Smooth muscle cell (in vitro differentiated cells): Measurements from ENCODE around the gene KANSL1. TPM values are rescaled to one million over a fixed set of nuclear protein-coding genes. Genes with fewer than 3 reads are reported as not detected.

ENCODE experiments used
- DNase-seq: peaks from one replicate; lab custom pipeline; 2025; ENCODE audit not compliant: unreplicated experiment; lab: John Stamatoyannopoulos, UW
- H2AFZ ChIP-seq: fragments of 200-600 bp; sonication (generic); 2 replicates; pipeline ENCODE4 v1.6.0; 2016; ENCODE audit warnings: antibody characterized with exemption, low read depth, mild to moderate bottlenecking
- H3F3A ChIP-seq: fragments of 200-600 bp; sonication (generic); 2 replicates; pipeline ENCODE4 v1.6.0; 2017; ENCODE audit warnings: antibody characterized with exemption, low read depth
- H3K27ac ChIP-seq: fragments of 200-600 bp; sonication (generic); 2 replicates; pipeline ENCODE4 v1.5.1; 2016; ENCODE audit warnings: low read depth, mild to moderate bottlenecking
- H3K27me3 ChIP-seq: fragments of 200-600 bp; sonication (generic); 2 replicates; pipeline ENCODE4 v1.6.1; 2016; ENCODE audit warnings: low read depth, mild to moderate bottlenecking
- H3K36me3 ChIP-seq: fragments of 200-600 bp; sonication (generic); 2 replicates; pipeline ENCODE4 v1.5.1; 2016; ENCODE audit warnings: low read depth
- H3K4me1 ChIP-seq: fragments of 200-600 bp; sonication (generic); 2 replicates; pipeline ENCODE4 v1.5.1; 2016; ENCODE audit warnings: low read depth
- H3K4me2 ChIP-seq: fragments of 200-600 bp; sonication (generic); 2 replicates; pipeline ENCODE4 v1.6.0; 2016; ENCODE audit warnings: mild to moderate bottlenecking
- H3K4me3 ChIP-seq: fragments of 200-600 bp; sonication (generic); 2 replicates; pipeline ENCODE4 v1.5.1; 2016; ENCODE audit warnings: mild to moderate bottlenecking
- H3K79me2 ChIP-seq: fragments of 200-600 bp; sonication (generic); 2 replicates; pipeline ENCODE4 v1.6.0; 2016; ENCODE audit warnings: low read depth, mild to moderate bottlenecking
- H3K9ac ChIP-seq: fragments of 200-600 bp; sonication (generic); 2 replicates; pipeline ENCODE4 v1.6.0; 2016; ENCODE audit warnings: low read depth
- H3K9me3 ChIP-seq: fragments of 200-600 bp; sonication (generic); replicated peaks from 2 replicates; pipeline ENCODE4 v1.5.1; 2016; ENCODE audit warnings: low read depth
- H4K20me1 ChIP-seq: fragments of 200-600 bp; sonication (generic); 2 replicates; pipeline ENCODE4 v1.6.0; 2016; ENCODE audit warnings: low read depth
- CTCF ChIP-seq: fragments of 200-600 bp; sonication (generic); IDR thresholded peaks from 2 replicates; pipeline ENCODE4 v1.5.1; 2017; ENCODE audit warnings: borderline replicate concordance, mild to moderate bottlenecking, antibody characterized with exemption; ENCODE audit not compliant: insufficient read depth, poor library complexity, severe bottlenecking
- WGBS: methylation state at CpG from one replicate; pipeline ENCODE4 v1.1.7; 2016; ENCODE audit warnings: low lambda C conversion rate; 5-methylcytosine and 5-hydroxymethylcytosine counted together
- polyA plus RNA-seq: library from polyadenylated mRNA; unstranded; fragments of >200 nt; fragmentation: Nextera tagmentation; extraction: Ambion mirVana; gene quantifications from 2 replicates; pipeline ENCODE4 v1.2.1, GENCODE V29; 2016
- total RNA-seq: library from RNA; depleted of rRNA; stranded (reverse); fragments of >200 nt; gene quantifications from 2 replicates; pipeline ENCODE4 v1.2.3, GENCODE V29; 2014

The KANSL1 gene
- total and polyA plus RNA-seq, 2 experiments from 2014 or later = 16.9 to 69.7 TPM

GRCh38 chr17:46173153-46173552 is 20.1 kb downstream of the KANSL1 start:
- Histone ChIP-seq H3K9ac (no peak overlapping the region), H2AFZ (no peak overlapping the region), H3K9me3 (no peaks in the 10 kb centered on the region), H4K20me1 (peaks cover 100% of the 10 kb centered on the region), H3K4me2 (peak overlapping the region; percentile 2), H3K4me1 (peaks cover 12% of the 10 kb centered on the region), H3K4me3 (no peak overlapping the region), H3K27me3 (no peaks in the 10 kb centered on the region), H3K36me3 (peaks cover 12% of the 10 kb centered on the region), H3K79me2 (peaks cover 100% of the 10 kb centered on the region), H3F3A (peaks cover 12% of the 10 kb centered on the region), H3K27ac (peak overlapping the region; percentile 9)
- WGBS = 54% methylated on average over 2 of the region's 2 CpGs
- DNase-seq = no peak
- no peak for TF ChIP-seq CTCF

GRCh38 chr17:46171939-46172338 is 21.3 kb downstream of the KANSL1 start:
- H3K27ac ChIP-seq = peak overlapping the region; percentile 13
- no peak for DNase-seq
- H3K4me3 ChIP-seq = no peak overlapping the region
- H3F3A ChIP-seq = peaks cover 12% of the 10 kb centered on the region
- no peak for TF ChIP-seq CTCF
- peaks cover 24% of the 10 kb centered on the region for H3K4me1 ChIP-seq
- H3K27me3 ChIP-seq = no peaks in the 10 kb centered on the region
- H4K20me1 ChIP-seq = peaks cover 100% of the 10 kb centered on the region
- no peak overlapping the region for H2AFZ ChIP-seq
- no peak overlapping the region for H3K4me2 ChIP-seq
- peaks cover 100% of the 10 kb centered on the region for H3K79me2 ChIP-seq
- no peaks in the 10 kb centered on the region for H3K9me3 ChIP-seq
- peaks cover 12% of the 10 kb centered on the region for H3K36me3 ChIP-seq
- WGBS = 93% methylated on average over 14 of the region's 14 CpGs
- H3K9ac ChIP-seq = no peak overlapping the region

GRCh38 chr17:46170639-46171429 is 22.4 kb downstream of the KANSL1 start:
- H3K36me3 ChIP-seq = peaks cover 12% of the 10 kb centered on the region
- TF ChIP-seq CTCF = no peak
- no peaks in the 10 kb centered on the region for H3K27me3 ChIP-seq
- H3F3A ChIP-seq = peaks cover 12% of the 10 kb centered on the region
- no peak overlapping the region for H2AFZ ChIP-seq
- H3K27ac ChIP-seq = no peak overlapping the region
- no peak overlapping the region for H3K9ac ChIP-seq
- no peak overlapping the region for H3K4me3 ChIP-seq
- no peak overlapping the region for H3K4me2 ChIP-seq
- H4K20me1 ChIP-seq = peaks cover 100% of the 10 kb centered on the region
- WGBS = 98% methylated on average over 11 of the region's 11 CpGs
- peaks cover 26% of the 10 kb centered on the region for H3K4me1 ChIP-seq
- no peaks in the 10 kb centered on the region for H3K9me3 ChIP-seq
- no peak for DNase-seq
- H3K79me2 ChIP-seq = peaks cover 100% of the 10 kb centered on the region
